Measurements from ENCODE around the gene HDAC2. TPM values are rescaled to one million over a fixed set of nuclear protein-coding genes. Genes with fewer than 3 reads are reported as not detected.
A peak's percentile ranks its signal among the peaks of the same experiment; 100 is the strongest.
"Not testable (repeated sequence)": the region's sequence is repeated elsewhere in the genome, so short reads cannot be mapped to it uniquely, and the experiment has no call there.

The HDAC2 gene
- total RNA-seq, result 125 and 128 TPM in 2 replicates

DNA sequence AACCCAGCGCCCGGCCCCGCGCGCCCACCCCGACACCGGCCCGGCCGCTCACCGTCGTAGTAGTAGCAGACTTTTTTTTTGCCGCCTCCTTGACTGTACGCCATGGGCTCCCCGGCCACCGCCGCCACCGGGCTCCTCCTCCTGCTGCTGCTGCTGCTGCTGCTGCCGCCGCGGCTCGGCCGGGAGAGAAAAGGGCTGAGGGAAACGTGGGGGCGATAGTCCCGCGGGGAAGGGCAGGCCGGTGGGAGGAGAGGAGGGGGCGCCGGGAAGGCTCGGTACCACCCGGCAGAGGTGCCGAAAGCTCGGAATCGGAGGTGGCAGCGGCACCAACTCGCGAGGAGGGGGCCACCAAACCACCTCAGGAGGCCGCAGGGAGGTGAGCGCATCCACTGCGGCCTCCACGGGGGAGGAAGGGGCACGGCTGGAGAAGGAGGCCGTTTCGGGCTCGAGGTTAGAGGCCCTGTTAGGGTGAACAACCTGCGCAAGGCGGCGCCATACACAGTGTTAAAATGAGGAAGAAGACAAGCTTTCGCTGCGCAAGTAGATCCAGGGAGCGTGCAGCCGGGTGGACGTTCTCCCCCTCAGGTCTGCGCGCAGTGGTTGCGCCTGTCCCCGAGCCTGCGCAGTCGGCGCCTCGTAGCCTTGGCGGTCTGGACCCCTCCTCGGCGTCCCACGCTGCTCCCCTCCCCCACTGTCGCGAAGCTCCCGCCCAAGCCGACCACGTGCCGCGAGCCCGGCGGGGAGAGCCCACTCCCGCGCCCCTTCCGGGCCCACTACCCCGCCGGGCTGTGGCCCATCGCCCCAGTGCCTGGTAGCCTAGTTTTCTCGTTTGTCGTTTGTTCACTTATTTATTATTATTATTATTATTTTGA is at the start of gene HDAC2:
TSS of gene HDAC2 (minus strand) at position 344 of the 872 bp plus-strand sequence. CDS start at position 104, 240 bp downstream.
- H3K27me3 Mint-ChIP-seq (ENCODE audit: insufficient read depth), result peaks cover 4% of the 10 kb centered on the region
- peaks cover 2% of the 10 kb centered on the region for H3K36me3 Mint-ChIP-seq (ENCODE audit: low read depth)
- peaks cover 34% of the 10 kb centered on the region for H3K4me1 Mint-ChIP-seq (ENCODE audit: low read depth)
- H3K9me3 Mint-ChIP-seq, result no peaks in the 10 kb centered on the region
- H3K4me3 Mint-ChIP-seq, result peak within 1 kb of the TSS; percentile 97
- H3K27ac Mint-ChIP-seq, result peak within 1 kb of the TSS; percentile 96
- DNase-seq (ENCODE audit: low spot score), result peak; percentile 80
- intact Hi-C loops (cut with micrococcal nuclease), result loop anchor here (5.0 kb wide), 1 partner anchor 114 kb away; the partner anchor contains the start of gene MARCKS

DNA sequence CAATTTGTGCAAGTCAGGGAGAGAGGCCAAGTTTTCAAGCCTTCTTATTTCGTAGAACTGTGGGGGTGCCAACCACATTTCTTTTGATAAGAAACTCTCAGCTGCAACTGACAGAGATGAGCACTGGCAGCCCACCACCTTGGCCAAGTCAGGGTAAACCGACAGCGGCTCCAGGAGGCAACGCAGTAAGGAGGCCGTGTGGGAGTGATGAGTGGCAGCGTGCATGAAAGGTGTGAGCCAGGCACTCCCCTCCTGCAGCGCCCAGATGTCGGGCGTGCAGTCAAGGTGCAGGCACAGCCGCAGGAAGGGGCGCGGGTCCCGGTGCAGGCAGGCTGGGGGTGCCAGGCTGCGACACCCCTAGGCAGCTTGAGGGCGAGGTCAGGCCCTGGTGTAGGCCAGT is 49.2 kb upstream of the HDAC2 start:
- no peak for DNase-seq (ENCODE audit: low spot score)
- H3K27me3 Mint-ChIP-seq (ENCODE audit: insufficient read depth), result no peaks in the 10 kb centered on the region
- H3K9me3 Mint-ChIP-seq, result no peaks in the 10 kb centered on the region
- intact Hi-C loops (cut with micrococcal nuclease), result no loop called here
- H3K27ac Mint-ChIP-seq, result no peak overlapping the region
- no peak overlapping the region for H3K4me3 Mint-ChIP-seq
- H3K36me3 Mint-ChIP-seq (ENCODE audit: low read depth), result no peaks in the 10 kb centered on the region
- H3K4me1 Mint-ChIP-seq (ENCODE audit: low read depth), result no peaks in the 10 kb centered on the region

DNA sequence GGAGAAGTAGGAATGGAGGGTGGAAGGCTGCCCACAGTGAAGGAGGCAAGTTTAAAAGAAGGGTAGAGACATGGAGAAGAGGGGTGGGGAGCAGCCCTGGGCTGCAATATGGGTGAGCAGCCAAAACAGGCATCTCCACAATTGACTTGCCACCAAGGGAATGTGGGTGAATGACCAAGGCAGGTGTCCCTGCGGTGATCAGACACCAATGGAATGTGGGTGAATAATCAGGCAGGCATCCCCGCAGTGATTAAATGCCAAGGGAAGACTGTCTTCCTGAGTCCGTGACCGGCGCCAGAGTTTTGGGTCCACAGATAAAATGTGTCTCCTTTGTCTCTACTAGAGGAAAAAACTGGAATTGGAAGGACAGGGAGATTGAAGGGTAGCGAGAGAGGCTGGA is 46.2 kb upstream of the HDAC2 start:
- intact Hi-C loops (cut with micrococcal nuclease); H3K36me3 Mint-ChIP-seq (ENCODE audit: low read depth); H3K4me1 Mint-ChIP-seq (ENCODE audit: low read depth): not testable (repeated sequence)

DNA sequence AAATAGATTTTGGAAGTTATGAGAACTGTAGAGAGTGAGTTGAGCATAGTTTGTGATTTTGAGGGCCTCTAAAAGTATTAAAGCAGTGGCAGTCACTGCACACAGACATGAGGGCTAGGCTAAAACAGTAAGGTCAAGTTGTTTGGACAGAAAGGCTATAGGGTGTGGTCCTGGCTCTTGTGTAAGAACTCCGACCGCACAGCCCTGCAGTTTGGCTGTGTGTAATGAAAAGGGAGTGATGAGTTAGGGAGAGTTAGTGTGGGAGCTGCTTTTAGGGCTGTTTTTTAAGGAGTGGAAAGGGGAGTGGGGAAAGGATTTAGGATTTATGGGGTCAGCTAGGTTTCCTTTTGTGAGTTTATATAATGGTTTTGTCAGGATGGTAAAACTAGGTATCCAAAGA is 43.2 kb upstream of the HDAC2 start:
- H3K27me3 Mint-ChIP-seq (ENCODE audit: insufficient read depth); H3K4me3 Mint-ChIP-seq; H3K9me3 Mint-ChIP-seq; H3K27ac Mint-ChIP-seq; intact Hi-C loops (cut with micrococcal nuclease); H3K4me1 Mint-ChIP-seq (ENCODE audit: low read depth); H3K36me3 Mint-ChIP-seq (ENCODE audit: low read depth); DNase-seq (ENCODE audit: low spot score): not testable (repeated sequence)

More for the DNA sequence above, 46.2 kb upstream of the HDAC2 start:
- H3K9me3 Mint-ChIP-seq; H3K27ac Mint-ChIP-seq; H3K4me3 Mint-ChIP-seq; DNase-seq (ENCODE audit: low spot score); H3K27me3 Mint-ChIP-seq (ENCODE audit: insufficient read depth): not testable (repeated sequence)

DNA sequence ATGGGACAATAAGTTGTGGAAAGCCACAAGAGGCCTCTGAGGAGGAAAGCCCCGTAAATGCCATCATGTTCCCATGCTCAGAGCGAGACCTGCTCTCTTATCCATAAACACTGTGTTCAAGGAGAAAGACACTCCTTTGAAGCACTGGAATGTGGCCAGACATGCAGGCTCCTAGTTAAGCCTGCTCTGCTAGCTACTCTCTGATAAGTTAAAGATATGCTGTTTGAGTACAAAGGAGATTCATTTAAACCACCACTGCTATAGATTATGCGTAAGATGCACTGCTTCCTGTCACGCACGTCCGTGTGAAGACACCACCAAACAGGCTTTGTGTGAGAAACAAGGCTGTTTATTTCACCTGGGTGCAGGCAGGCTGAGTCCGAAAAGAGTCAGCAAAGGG is 40.5 kb upstream of the HDAC2 start:
- H3K4me3 Mint-ChIP-seq; H3K9me3 Mint-ChIP-seq; H3K36me3 Mint-ChIP-seq (ENCODE audit: low read depth); intact Hi-C loops (cut with micrococcal nuclease); DNase-seq (ENCODE audit: low spot score): not testable (repeated sequence)
- H3K27ac Mint-ChIP-seq, result peak overlapping the region; percentile 73
- peaks cover 15% of the 10 kb centered on the region for H3K27me3 Mint-ChIP-seq (ENCODE audit: insufficient read depth)
- H3K4me1 Mint-ChIP-seq (ENCODE audit: low read depth), result peaks cover 21% of the 10 kb centered on the region

DNA sequence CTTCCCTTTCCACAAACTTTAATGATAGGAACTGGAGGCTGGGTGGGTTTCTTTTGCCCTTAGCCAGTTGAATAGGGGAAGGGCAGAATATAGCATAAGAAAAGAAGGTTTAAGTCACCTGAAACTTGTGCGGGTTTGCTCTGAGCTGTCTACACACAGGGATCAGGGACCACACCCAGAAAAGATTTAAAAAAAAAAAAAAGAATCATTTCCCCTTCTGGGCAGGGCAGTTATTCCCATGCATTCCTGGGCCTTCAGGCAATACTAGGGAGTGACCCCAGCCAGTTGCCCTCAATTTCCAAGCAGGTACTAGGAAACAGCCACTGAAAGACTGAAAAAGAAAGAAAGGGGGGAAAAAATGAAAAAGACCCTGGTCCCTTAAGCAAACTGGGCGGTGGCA is 39.6 kb upstream of the HDAC2 start:
- Mint-ChIP-seq H3K4me1 (ENCODE audit: low read depth) (peaks cover 21% of the 10 kb centered on the region), H3K9me3 (peaks cover 3% of the 10 kb centered on the region), H3K36me3 (ENCODE audit: low read depth) (peaks cover 3% of the 10 kb centered on the region), H3K27ac (no peak overlapping the region), H3K27me3 (ENCODE audit: insufficient read depth) (peaks cover 20% of the 10 kb centered on the region), H3K4me3 (no peak overlapping the region)
- intact Hi-C loops (cut with micrococcal nuclease), result no loop called here
- no peak for DNase-seq (ENCODE audit: low spot score)

DNA sequence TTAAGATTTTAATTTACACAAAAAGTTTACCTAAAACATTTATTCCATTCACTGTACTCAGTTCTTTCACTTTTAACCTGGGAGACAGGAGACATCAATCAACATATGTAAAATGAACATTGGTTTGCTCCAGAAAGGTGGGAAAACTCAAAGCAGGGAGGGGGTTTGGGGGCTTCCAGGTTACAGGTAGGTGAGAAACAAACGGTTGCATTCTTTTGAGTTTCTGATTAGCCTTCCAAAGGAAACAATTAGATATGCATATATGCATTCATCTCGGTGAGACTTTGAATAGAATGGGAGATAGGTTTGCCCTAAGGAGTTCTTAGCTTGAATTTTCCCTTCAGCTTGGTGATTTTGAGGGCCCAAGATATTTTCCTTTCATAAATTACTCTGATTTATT is 38.2 kb upstream of the HDAC2 start:
- H3K36me3 Mint-ChIP-seq (ENCODE audit: low read depth), result peaks cover 3% of the 10 kb centered on the region
- intact Hi-C loops (cut with micrococcal nuclease), result no loop called here
- DNase-seq (ENCODE audit: low spot score), result no peak
- H3K27me3 Mint-ChIP-seq (ENCODE audit: insufficient read depth), result peaks cover 21% of the 10 kb centered on the region
- peaks cover 21% of the 10 kb centered on the region for H3K4me1 Mint-ChIP-seq (ENCODE audit: low read depth)
- H3K9me3 Mint-ChIP-seq, result peaks cover 3% of the 10 kb centered on the region
- H3K27ac Mint-ChIP-seq, result no peak overlapping the region
- no peak overlapping the region for H3K4me3 Mint-ChIP-seq

DNA sequence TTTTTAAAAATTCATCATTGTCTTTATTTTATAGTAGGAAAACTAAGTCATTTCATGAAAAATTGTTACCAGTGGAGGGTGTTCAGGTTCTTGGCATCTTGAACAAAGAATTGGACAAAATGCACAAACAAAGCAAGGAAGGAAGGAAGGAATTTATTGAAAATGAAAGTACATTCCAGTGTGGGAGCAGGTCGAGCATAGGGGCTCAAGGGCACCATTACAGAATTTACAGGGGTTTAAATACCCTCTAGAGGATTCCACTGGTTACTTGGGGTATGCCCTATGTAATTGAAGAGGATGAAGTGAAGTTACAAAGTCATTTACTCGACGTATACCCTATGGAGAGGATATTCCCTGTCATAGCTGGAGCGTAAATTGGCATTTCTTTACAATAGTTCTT is 37.4 kb upstream of the HDAC2 start:
- H3K4me1 Mint-ChIP-seq (ENCODE audit: low read depth), result peaks cover 21% of the 10 kb centered on the region
- peaks cover 3% of the 10 kb centered on the region for H3K36me3 Mint-ChIP-seq (ENCODE audit: low read depth)
- no peak overlapping the region for H3K27ac Mint-ChIP-seq
- intact Hi-C loops (cut with micrococcal nuclease), result no loop called here
- peaks cover 3% of the 10 kb centered on the region for H3K9me3 Mint-ChIP-seq
- no peak for DNase-seq (ENCODE audit: low spot score)
- H3K4me3 Mint-ChIP-seq, result no peak overlapping the region
- peaks cover 21% of the 10 kb centered on the region for H3K27me3 Mint-ChIP-seq (ENCODE audit: insufficient read depth)

DNA sequence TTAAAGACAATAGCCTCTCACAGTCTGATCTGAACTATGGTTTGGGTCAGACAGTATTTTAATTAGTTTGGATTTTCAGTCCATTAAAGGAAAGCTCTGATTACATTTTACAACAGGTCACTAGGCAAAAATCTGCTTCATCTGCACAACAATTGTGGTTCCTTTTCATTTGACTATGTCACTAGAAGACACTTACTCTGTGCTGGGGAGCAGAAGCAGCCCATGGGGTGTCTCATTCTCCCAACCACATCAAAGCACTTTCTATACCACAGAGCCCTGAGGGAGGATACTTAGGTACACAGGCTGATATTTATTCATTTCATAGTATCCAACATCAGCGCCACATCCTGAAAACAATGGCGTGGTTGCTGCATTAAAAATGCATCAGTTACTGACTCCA is 36.6 kb upstream of the HDAC2 start:
- H3K36me3 Mint-ChIP-seq (ENCODE audit: low read depth), result peaks cover 3% of the 10 kb centered on the region
- H3K4me1 Mint-ChIP-seq (ENCODE audit: low read depth), result peaks cover 21% of the 10 kb centered on the region
- peak; percentile 6 for DNase-seq (ENCODE audit: low spot score)
- peaks cover 3% of the 10 kb centered on the region for H3K9me3 Mint-ChIP-seq
- intact Hi-C loops (cut with micrococcal nuclease), result no loop called here
- H3K27ac Mint-ChIP-seq, result no peak overlapping the region
- no peak overlapping the region for H3K4me3 Mint-ChIP-seq
- peaks cover 25% of the 10 kb centered on the region for H3K27me3 Mint-ChIP-seq (ENCODE audit: insufficient read depth)

DNA sequence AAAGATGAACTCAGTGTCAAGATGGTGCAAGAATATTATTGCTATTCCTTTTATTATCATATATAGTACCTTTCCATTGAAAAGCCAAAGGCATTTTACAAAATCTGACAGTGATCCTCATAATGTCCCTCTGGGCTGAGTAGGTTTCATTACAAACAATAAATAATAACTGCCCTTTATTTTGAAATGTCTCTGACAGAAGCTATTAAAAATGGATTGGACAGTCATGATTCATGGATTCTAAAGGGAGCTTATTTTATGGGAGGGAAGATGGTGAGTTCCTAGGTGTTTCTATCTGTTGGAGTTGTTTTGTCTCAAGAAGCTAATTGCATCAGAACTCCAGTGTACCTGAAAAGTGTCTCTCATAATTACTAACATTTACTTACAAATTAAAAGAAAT is 30.4 kb upstream of the HDAC2 start:
- Mint-ChIP-seq H3K9me3 (no peaks in the 10 kb centered on the region), H3K36me3 (ENCODE audit: low read depth) (no peaks in the 10 kb centered on the region), H3K4me1 (ENCODE audit: low read depth) (no peaks in the 10 kb centered on the region), H3K4me3 (no peak overlapping the region), H3K27me3 (ENCODE audit: insufficient read depth) (peaks cover 25% of the 10 kb centered on the region), H3K27ac (no peak overlapping the region)
- no peak for DNase-seq (ENCODE audit: low spot score)
- intact Hi-C loops (cut with micrococcal nuclease), result no loop called here

DNA sequence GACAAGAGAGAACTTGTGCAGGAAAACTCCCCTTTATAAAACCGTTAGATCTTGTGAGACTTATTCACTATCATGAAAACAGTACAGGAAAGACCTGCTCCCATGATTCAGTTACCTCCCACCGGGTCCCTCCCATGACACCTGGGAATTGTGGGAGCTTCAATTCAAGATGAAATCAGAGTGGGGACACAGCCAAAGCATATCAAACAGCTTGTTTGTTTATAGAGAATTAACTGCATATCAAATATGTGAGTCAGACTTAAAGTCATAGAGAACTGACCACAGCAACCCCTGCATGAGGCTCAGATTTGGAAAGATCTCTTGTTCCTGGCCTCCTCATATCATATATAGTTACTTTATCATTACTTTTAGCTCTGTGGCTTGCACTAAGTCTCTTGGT is 29.1 kb upstream of the HDAC2 start:
- intact Hi-C loops (cut with micrococcal nuclease), result no loop called here
- Mint-ChIP-seq H3K4me1 (ENCODE audit: low read depth) (no peaks in the 10 kb centered on the region), H3K36me3 (ENCODE audit: low read depth) (no peaks in the 10 kb centered on the region), H3K9me3 (no peaks in the 10 kb centered on the region), H3K27ac (no peak overlapping the region), H3K27me3 (ENCODE audit: insufficient read depth) (peaks cover 20% of the 10 kb centered on the region), H3K4me3 (no peak overlapping the region)
- DNase-seq (ENCODE audit: low spot score), result no peak

DNA sequence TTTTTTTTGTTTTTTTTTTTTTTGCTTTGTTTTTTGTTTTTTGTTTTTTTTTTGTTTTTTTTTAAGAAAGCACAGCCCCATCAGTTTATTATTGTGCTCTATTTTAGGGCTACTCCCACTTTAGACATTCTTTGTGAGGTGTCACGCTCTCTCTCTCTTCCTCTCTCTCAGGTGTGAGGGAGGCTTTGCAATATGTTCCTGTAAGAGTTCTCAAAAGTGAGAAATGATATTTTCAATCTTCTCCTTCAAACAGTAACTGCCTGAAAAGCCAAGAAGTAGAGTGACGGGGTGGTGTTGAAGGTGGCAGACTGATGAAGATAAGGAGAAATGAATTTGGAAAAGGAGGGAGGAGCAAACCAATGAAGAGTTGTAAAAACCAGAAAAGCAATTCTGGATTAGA is 28.3 kb upstream of the HDAC2 start:
- no peaks in the 10 kb centered on the region for H3K4me1 Mint-ChIP-seq (ENCODE audit: low read depth)
- no peak overlapping the region for H3K4me3 Mint-ChIP-seq

DNA sequence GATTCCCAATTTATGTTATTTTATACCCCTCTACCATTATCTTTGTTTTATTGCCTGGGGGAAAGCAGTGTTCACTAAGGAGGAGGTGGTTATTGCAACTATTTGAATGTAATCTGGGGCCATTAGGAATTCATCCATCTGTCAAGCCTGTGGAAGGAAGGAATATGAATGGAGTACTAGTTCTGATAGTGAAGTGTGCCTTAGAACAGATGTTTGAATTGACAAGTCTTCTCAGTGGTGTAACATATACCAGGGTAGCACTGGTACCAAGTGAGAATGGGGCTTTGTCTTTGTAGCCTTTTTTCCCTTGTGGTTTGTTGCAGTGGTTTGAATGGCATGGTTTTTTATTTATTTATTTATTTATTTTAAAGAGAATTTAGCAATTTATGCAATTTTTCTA is 27.9 kb upstream of the HDAC2 start:
- no peak for DNase-seq (ENCODE audit: low spot score)
- intact Hi-C loops (cut with micrococcal nuclease), result loop anchor here (5.0 kb wide), 1 partner anchor 108 kb away; no protein-coding TSS in a partner anchor
- Mint-ChIP-seq H3K27ac (no peak overlapping the region), H3K27me3 (ENCODE audit: insufficient read depth) (peaks cover 20% of the 10 kb centered on the region), H3K4me1 (ENCODE audit: low read depth) (no peaks in the 10 kb centered on the region), H3K4me3 (no peak overlapping the region), H3K9me3 (no peaks in the 10 kb centered on the region), H3K36me3 (ENCODE audit: low read depth) (no peaks in the 10 kb centered on the region)

More for the DNA sequence above, 28.3 kb upstream of the HDAC2 start:
- H3K27ac Mint-ChIP-seq, result no peak overlapping the region
- no peak for DNase-seq (ENCODE audit: low spot score)
- no peaks in the 10 kb centered on the region for H3K36me3 Mint-ChIP-seq (ENCODE audit: low read depth)
- peaks cover 20% of the 10 kb centered on the region for H3K27me3 Mint-ChIP-seq (ENCODE audit: insufficient read depth)
- intact Hi-C loops (cut with micrococcal nuclease), result loop anchor here (5.0 kb wide), 1 partner anchor 108 kb away; no protein-coding TSS in a partner anchor
- H3K9me3 Mint-ChIP-seq, result no peaks in the 10 kb centered on the region
